Measurements from ENCODE around the gene TRIP4. TPM values are rescaled to one million over a fixed set of nuclear protein-coding genes. Genes with fewer than 3 reads are reported as not detected.
A peak's percentile ranks its signal among the peaks of the same experiment; 100 is the strongest.

Gene TRIP4
- total RNA-seq, 2 donors from 2014 or later, result 14.9 to 17.5 TPM

- no peaks in the 10 kb centered on the region for H3K9me3 ChIP-seq (ENCODE audit: control insufficient read depth, low read length, poor library complexity, severe bottlenecking)
- ATAC-seq, result no peak
- no peaks in the 10 kb centered on the region for H3K27me3 Mint-ChIP-seq
- peaks cover 5% of the 10 kb centered on the region for H3K36me3 Mint-ChIP-seq (ENCODE audit: low read depth)
- no peak overlapping the region for H3K4me3 Mint-ChIP-seq
- H3K4me1 Mint-ChIP-seq, result peaks cover 2% of the 10 kb centered on the region
- no peak overlapping the region for H3K27ac Mint-ChIP-seq
- DNase-seq, result no peak
Observed at GRCh38 chr15:64398575-64398974, 10.9 kb downstream of the TRIP4 start.

GRCh38 chr15:64400583-64400982, 12.9 kb downstream of the TRIP4 start:
- peaks cover 5% of the 10 kb centered on the region for H3K36me3 Mint-ChIP-seq (ENCODE audit: low read depth)
- no peak overlapping the region for H3K27ac Mint-ChIP-seq
- DNase-seq (no peak), ATAC-seq (no peak)
- H3K4me1 Mint-ChIP-seq, result peaks cover 2% of the 10 kb centered on the region
- no peak overlapping the region for H3K4me3 Mint-ChIP-seq
- no peaks in the 10 kb centered on the region for H3K9me3 ChIP-seq (ENCODE audit: control insufficient read depth, low read length, poor library complexity, severe bottlenecking)
- no peaks in the 10 kb centered on the region for H3K27me3 Mint-ChIP-seq

GRCh38 chr15:64412216-64412615, 24.6 kb downstream of the TRIP4 start:
- Mint-ChIP-seq H3K27ac (peak overlapping the region; percentile 24), H3K27me3 (no peaks in the 10 kb centered on the region), H3K36me3 (ENCODE audit: low read depth) (peaks cover 20% of the 10 kb centered on the region), H3K4me3 (no peak overlapping the region), H3K4me1 (peaks cover 2% of the 10 kb centered on the region)
- ATAC-seq (no peak), DNase-seq (no peak)
- H3K9me3 ChIP-seq (ENCODE audit: control insufficient read depth, low read length, poor library complexity, severe bottlenecking), result no peaks in the 10 kb centered on the region

- no peaks in the 10 kb centered on the region for H3K27me3 Mint-ChIP-seq
- peak overlapping the region; percentile 56 for H3K27ac Mint-ChIP-seq
- no peak for ATAC-seq
- H3K9me3 ChIP-seq (ENCODE audit: control insufficient read depth, low read length, poor library complexity, severe bottlenecking), result no peaks in the 10 kb centered on the region
- H3K4me1 Mint-ChIP-seq, result peaks cover 5% of the 10 kb centered on the region
- H3K4me3 Mint-ChIP-seq, result no peak overlapping the region
- no peak for DNase-seq
- peaks cover 5% of the 10 kb centered on the region for H3K36me3 Mint-ChIP-seq (ENCODE audit: low read depth)
Observed at GRCh38 chr15:64422697-64423096, 35.1 kb downstream of the TRIP4 start.

- no peak for DNase-seq
- Mint-ChIP-seq H3K4me1 (peaks cover 8% of the 10 kb centered on the region), H3K27me3 (no peaks in the 10 kb centered on the region), H3K36me3 (ENCODE audit: low read depth) (peaks cover 5% of the 10 kb centered on the region), H3K4me3 (no peak overlapping the region), H3K27ac (no peak overlapping the region)
- ATAC-seq, result no peak
- no peaks in the 10 kb centered on the region for H3K9me3 ChIP-seq (ENCODE audit: control insufficient read depth, low read length, poor library complexity, severe bottlenecking)
Observed at GRCh38 chr15:64423970-64424369, 36.3 kb downstream of the TRIP4 start.

GRCh38 chr15:64425221-64425620, 37.6 kb downstream of the TRIP4 start:
- no peak overlapping the region for H3K27ac Mint-ChIP-seq
- DNase-seq, result no peak
- H3K4me3 Mint-ChIP-seq, result no peak overlapping the region
- H3K36me3 Mint-ChIP-seq (ENCODE audit: low read depth), result peaks cover 5% of the 10 kb centered on the region
- H3K9me3 ChIP-seq (ENCODE audit: control insufficient read depth, low read length, poor library complexity, severe bottlenecking), result no peaks in the 10 kb centered on the region
- H3K4me1 Mint-ChIP-seq, result peaks cover 17% of the 10 kb centered on the region
- ATAC-seq, result no peak
- no peaks in the 10 kb centered on the region for H3K27me3 Mint-ChIP-seq

GRCh38 chr15:64426845-64427465, 39.3 kb downstream of the TRIP4 start:
- DNase-seq, result no peak

GRCh38 chr15:64429448-64429847, 41.8 kb downstream of the TRIP4 start:
- Mint-ChIP-seq H3K4me1 (peaks cover 28% of the 10 kb centered on the region), H3K27me3 (no peaks in the 10 kb centered on the region), H3K4me3 (peak overlapping the region; percentile 33), H3K36me3 (ENCODE audit: low read depth) (peaks cover 2% of the 10 kb centered on the region), H3K27ac (peak overlapping the region; percentile 91)
- no peaks in the 10 kb centered on the region for H3K9me3 ChIP-seq (ENCODE audit: control insufficient read depth, low read length, poor library complexity, severe bottlenecking)
- DNase-seq (no peak), ATAC-seq (no peak)

More at GRCh38 chr15:64426845-64427465, 39.3 kb downstream of the TRIP4 start:
- Mint-ChIP-seq H3K4me3 (no peak overlapping the region), H3K36me3 (ENCODE audit: low read depth) (peaks cover 5% of the 10 kb centered on the region), H3K27me3 (no peaks in the 10 kb centered on the region), H3K27ac (peak overlapping the region; percentile 84), H3K4me1 (peaks cover 24% of the 10 kb centered on the region)
- H3K9me3 ChIP-seq (ENCODE audit: control insufficient read depth, low read length, poor library complexity, severe bottlenecking), result no peaks in the 10 kb centered on the region
- ATAC-seq, result no peak

- no peaks in the 10 kb centered on the region for H3K27me3 Mint-ChIP-seq
- peaks cover 2% of the 10 kb centered on the region for H3K36me3 Mint-ChIP-seq (ENCODE audit: low read depth)
- H3K4me1 Mint-ChIP-seq, result peaks cover 28% of the 10 kb centered on the region
- DNase-seq, result peak in 2 of 3 donors; percentile 9 to 24
- no peaks in the 10 kb centered on the region for H3K9me3 ChIP-seq (ENCODE audit: control insufficient read depth, low read length, poor library complexity, severe bottlenecking)
- peak; percentile 92 for ATAC-seq
- peak overlapping the region; percentile 91 for H3K27ac Mint-ChIP-seq
- H3K4me3 Mint-ChIP-seq, result peak overlapping the region; percentile 75
Observed at GRCh38 chr15:64430000-64430735, 42.5 kb downstream of the TRIP4 start.

- H3K27me3 Mint-ChIP-seq, result no peaks in the 10 kb centered on the region
- peaks cover 5% of the 10 kb centered on the region for H3K36me3 Mint-ChIP-seq (ENCODE audit: low read depth)
- H3K9me3 ChIP-seq (ENCODE audit: control insufficient read depth, low read length, poor library complexity, severe bottlenecking), result no peaks in the 10 kb centered on the region
- peak overlapping the region; percentile 76 for H3K27ac Mint-ChIP-seq
- DNase-seq (no peak), ATAC-seq (no peak)
- no peak overlapping the region for H3K4me3 Mint-ChIP-seq
- peaks cover 25% of the 10 kb centered on the region for H3K4me1 Mint-ChIP-seq
Observed at GRCh38 chr15:64437982-64438381, 50.3 kb downstream of the TRIP4 start.

GRCh38 chr15:64438653-64439447, 51.2 kb downstream of the TRIP4 start:
- H3K4me3 Mint-ChIP-seq, result peak overlapping the region; percentile 49
- peak overlapping the region; percentile 76 for H3K27ac Mint-ChIP-seq
- ATAC-seq, result peak; percentile 42
- no peaks in the 10 kb centered on the region for H3K27me3 Mint-ChIP-seq
- no peaks in the 10 kb centered on the region for H3K9me3 ChIP-seq (ENCODE audit: control insufficient read depth, low read length, poor library complexity, severe bottlenecking)
- peaks cover 5% of the 10 kb centered on the region for H3K36me3 Mint-ChIP-seq (ENCODE audit: low read depth)
- peaks cover 29% of the 10 kb centered on the region for H3K4me1 Mint-ChIP-seq
- no peak for DNase-seq

GRCh38 chr15:64441852-64442251, 54.2 kb downstream of the TRIP4 start:
- DNase-seq (no peak), ATAC-seq (no peak)
- no peaks in the 10 kb centered on the region for H3K9me3 ChIP-seq (ENCODE audit: control insufficient read depth, low read length, poor library complexity, severe bottlenecking)
- Mint-ChIP-seq H3K36me3 (ENCODE audit: low read depth) (peaks cover 5% of the 10 kb centered on the region), H3K4me1 (peaks cover 34% of the 10 kb centered on the region), H3K27me3 (no peaks in the 10 kb centered on the region), H3K4me3 (no peak overlapping the region), H3K27ac (peak overlapping the region; percentile 84)

- H3K27ac Mint-ChIP-seq, result peak overlapping the region; percentile 84
Observed at GRCh38 chr15:64443016-64443415, 55.4 kb downstream of the TRIP4 start.

More at GRCh38 chr15:64443016-64443415, 55.4 kb downstream of the TRIP4 start:
- ATAC-seq (no peak), DNase-seq (no peak)
- Mint-ChIP-seq H3K4me1 (peaks cover 35% of the 10 kb centered on the region), H3K4me3 (no peak overlapping the region), H3K36me3 (ENCODE audit: low read depth) (peaks cover 10% of the 10 kb centered on the region), H3K27me3 (no peaks in the 10 kb centered on the region)
- H3K9me3 ChIP-seq (ENCODE audit: control insufficient read depth, low read length, poor library complexity, severe bottlenecking), result no peaks in the 10 kb centered on the region

Measured in T-helper 17 cell (primary cell).